MG63 (cell line): ENCODE results near the gene ZNF316. TPM values are rescaled to one million over a fixed set of nuclear protein-coding genes. Genes with fewer than 3 reads are reported as not detected.

Experiments
- total RNA-seq: library from RNA; depleted of rRNA; stranded (reverse); fragments of >200 nt; shearing (Covaris generic); gene quantifications from 2 replicates; pipeline ENCODE4 v1.2.3, GENCODE V29; 2014; ENCODE audit warnings: low replicate concordance; rRNA removed

The ZNF316 gene
- total RNA-seq, 1 experiment from 2014 or later, result 17.1 TPM

Other genes starting within 250 kb of the ZNF316 start
- gene DAGLB, start 189.4 kb upstream of the ZNF316 start, total RNA-seq, result 15.6 and 59.1 TPM in 2 replicates
- 200 and 249 TPM in 2 replicates for gene KDELR2, start 153.2 kb upstream of the ZNF316 start, total RNA-seq
- not detected in 2 replicates for gene GRID2IP, start 85.9 kb upstream of the ZNF316 start, total RNA-seq
- 34.8 and 39.2 TPM in 2 replicates for gene ZDHHC4, start 59.9 kb upstream of the ZNF316 start, total RNA-seq
- 8.6 and 16.2 TPM in 2 replicates for gene INTS15, start 47.3 kb upstream of the ZNF316 start, total RNA-seq
- 23.6 and 27.1 TPM in 2 replicates for gene ZNF853, start 21.7 kb upstream of the ZNF316 start, total RNA-seq
- gene ZNF12, start 69.6 kb downstream of the ZNF316 start, total RNA-seq, result 7.1 and 8.0 TPM in 2 replicates
- 0.20 TPM in 1 of 2 replicates, not detected in the other for gene RSPH10B2, start 116.8 kb downstream of the ZNF316 start, total RNA-seq
- gene CCZ1B, start 189.0 kb downstream of the ZNF316 start, total RNA-seq, result 5.8 and 15.5 TPM in 2 replicates